Occipital lobe (tissue), 2 donors: ENCODE measurements around the gene CDC16. TPM values are rescaled to one million over a fixed set of nuclear protein-coding genes. Genes with fewer than 3 reads are reported as not detected.
"Not testable (repeated sequence)": the region's sequence is repeated elsewhere in the genome, so short reads cannot be mapped to it uniquely, and the experiment has no call there.

Experiments
- DNase-seq: peaks from one replicate; lab custom pipeline; 2025; lab: John Stamatoyannopoulos, UW
- total RNA-seq: library from RNA; depleted of rRNA; stranded (reverse); fragments of >200 nt; gene quantifications from one replicate; pipeline ENCODE4 v1.2.3, GENCODE V29; 2014

Gene CDC16, protein sequence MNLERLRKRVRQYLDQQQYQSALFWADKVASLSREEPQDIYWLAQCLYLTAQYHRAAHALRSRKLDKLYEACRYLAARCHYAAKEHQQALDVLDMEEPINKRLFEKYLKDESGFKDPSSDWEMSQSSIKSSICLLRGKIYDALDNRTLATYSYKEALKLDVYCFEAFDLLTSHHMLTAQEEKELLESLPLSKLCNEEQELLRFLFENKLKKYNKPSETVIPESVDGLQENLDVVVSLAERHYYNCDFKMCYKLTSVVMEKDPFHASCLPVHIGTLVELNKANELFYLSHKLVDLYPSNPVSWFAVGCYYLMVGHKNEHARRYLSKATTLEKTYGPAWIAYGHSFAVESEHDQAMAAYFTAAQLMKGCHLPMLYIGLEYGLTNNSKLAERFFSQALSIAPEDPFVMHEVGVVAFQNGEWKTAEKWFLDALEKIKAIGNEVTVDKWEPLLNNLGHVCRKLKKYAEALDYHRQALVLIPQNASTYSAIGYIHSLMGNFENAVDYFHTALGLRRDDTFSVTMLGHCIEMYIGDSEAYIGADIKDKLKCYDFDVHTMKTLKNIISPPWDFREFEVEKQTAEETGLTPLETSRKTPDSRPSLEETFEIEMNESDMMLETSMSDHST
- total RNA-seq, result 49.4 TPM

DNA sequence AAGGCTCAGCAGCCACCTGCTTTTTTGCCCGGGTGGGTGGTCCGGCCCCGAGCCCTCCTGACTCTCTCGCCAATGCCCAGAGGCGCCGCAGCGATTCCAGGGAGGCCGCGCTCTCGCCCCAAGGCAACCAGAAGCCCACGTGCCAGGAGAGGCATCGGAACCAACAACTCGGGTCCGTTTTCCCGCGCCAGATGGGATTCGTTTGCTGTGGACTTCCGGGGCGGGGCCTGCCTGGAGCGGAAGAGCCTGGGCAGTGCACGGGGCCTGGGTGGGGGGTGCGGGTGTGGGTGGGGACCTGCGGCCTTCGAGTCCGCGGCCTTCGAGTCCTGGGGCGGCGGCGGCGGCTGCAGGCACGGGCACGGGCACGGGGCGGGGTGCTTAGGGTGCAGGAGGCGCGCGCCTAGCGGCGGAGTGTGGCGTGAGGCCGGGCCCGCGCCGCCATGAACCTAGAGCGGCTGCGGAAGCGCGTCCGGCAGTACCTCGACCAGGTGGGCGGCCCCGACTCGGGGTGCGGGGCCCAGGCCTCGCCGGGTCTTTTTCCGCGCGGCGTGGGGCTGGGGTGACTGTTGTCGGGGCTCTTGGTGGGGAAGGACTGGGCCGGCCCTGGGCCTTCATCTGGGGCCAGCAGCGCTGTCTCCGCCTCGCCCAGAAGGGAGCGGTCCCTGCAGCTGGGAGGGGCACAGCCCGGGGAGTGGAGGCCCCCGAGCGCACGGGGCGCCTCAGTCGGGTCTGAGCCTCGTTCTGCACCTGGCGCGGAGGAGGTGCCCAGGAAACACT is at the start of gene CDC16:
CDC16 (plus strand) TSS at position 253 of the 777 bp plus-strand sequence; CDS start at position 441, 188 bp downstream.
- DNase-seq, result peak; percentile 90

DNA sequence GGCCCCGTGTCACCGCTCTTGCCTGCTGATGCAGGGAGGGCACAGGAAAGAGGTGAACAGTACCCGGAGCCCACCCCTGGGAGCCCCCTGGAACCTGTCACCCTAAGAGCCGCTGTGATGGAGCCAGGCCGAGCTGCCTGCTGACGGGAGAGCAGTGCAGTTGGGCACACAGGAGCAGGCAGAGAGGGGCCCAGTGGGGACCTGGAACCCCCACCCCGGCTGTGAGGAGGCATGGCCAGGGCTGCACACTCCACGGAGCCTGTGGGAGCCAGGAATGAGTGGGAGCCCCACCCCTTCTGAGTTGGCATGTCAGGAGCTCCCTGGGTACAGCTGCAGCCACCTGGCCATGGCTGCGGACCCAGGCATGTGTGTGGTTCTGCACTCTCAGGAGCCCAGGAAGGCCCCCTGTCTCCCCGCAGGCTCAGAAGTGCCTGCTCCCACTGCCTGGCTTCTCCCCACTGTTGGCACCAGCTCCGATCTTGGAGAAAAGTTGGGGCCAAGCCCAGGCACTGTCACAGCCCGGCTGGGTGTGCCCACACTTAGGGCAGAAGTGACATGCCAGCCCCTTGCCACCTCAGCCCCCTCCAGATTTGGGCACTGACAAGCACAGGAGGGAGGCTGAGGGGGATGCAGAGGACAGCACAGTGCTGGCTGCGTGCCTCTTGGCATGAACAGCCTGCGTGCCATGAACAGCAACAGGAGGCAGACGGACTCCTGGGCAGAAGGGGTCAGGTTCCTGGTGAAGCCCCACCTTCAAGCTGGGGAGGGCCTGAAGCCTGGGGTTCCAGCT is 49.3 kb upstream of the CDC16 start:
- no peak for DNase-seq

DNA sequence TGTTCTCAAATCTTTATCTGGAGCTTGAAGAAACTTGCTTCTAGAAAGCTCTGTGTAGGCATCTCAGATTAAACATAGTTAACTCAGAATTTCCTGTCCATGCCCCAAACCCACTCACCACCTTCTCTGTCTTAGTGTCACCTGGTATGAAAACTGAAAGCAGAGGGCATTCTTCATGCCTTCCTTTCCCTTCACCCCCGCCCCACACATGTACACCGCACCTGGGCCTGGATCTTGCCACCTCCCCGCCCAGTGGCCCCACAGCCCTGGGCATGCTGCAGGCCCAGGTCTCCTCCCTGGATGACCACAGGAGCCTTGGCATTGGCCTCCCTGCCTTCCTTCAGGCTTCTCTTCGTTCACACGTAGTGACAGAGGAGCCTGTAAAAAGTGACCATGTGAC is 39.8 kb upstream of the CDC16 start:
- no peak for DNase-seq

DNA sequence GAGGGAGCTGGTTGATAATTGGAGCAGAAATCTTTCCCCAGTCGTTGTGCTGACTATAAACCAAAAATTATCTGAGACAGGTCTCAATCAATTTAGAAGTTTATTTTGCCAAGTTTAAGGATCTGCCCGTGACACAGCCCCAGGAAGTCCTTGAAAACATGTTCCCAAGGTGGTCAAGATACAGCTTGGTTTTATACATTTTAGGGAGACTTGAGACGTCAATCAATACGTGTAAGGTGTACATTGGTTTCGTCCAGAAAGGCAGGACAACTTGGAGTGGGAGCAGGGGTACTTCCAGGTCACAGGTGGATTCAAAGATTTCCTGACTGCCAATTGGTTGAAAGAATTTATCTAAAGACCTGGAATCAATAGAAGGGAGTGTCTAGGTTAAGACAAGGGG is 38.1 kb upstream of the CDC16 start:
- DNase-seq, result no peak

DNA sequence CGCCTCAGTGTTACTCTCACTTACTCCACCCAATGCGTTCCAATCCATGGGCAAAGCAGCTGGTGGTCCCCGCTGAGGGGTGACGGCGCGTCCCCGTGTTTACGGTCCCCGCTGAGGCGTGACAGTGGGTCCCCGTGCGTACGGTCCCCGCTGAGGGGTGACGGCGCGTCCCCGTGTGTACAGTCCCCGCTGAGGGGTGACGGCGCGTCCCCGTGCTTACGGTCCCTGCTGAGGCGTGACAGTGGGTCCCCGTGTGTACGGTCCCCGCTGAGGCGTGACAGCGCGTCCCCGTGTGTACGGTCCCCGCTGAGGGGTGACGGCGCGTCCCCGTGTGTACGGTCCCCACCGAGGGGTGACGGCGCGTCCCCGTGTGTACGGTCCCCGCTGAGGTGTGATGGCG is 36.1 kb upstream of the CDC16 start:
- DNase-seq, result no peak

DNA sequence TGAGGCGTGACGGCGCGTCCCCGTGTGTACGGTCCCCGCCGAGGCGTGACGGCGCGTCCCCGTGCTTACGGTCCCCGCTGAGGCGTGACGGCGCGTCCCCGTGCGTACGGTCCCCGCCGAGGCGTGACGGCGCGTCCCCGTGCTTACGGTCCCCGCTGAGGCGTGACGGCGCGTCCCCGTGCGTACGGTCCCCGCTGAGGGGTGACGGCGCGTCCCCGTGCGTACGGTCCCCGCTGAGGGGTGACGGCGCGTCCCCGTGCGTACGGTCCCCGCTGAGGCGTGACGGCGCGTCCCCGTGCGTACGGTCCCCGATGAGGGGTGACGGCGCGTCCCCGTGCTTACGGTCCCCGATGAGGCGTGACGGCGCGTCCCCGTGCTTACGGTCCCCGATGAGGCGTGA is 35.2 kb upstream of the CDC16 start:
- DNase-seq, result not testable (repeated sequence)

DNA sequence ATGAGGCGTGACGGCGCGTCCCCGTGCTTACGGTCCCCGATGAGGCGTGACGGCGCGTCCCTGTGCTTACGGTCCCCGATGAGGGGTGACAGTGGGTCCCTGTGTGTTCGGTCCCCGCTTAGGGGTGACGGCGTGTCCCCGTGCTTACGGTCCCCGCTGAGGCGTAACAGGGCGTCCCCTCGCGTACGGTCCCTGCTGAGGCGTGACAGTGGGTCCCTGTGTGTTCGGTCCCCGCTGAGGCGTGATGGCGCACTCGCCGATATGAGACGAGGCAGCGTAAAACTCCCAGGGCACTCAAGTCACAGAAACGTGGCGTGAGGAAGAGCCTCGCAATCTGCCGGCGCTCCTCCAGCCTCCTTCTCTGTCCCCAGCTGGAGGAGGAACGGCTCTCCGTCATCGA is 34.7 kb upstream of the CDC16 start:
- no peak for DNase-seq

DNA sequence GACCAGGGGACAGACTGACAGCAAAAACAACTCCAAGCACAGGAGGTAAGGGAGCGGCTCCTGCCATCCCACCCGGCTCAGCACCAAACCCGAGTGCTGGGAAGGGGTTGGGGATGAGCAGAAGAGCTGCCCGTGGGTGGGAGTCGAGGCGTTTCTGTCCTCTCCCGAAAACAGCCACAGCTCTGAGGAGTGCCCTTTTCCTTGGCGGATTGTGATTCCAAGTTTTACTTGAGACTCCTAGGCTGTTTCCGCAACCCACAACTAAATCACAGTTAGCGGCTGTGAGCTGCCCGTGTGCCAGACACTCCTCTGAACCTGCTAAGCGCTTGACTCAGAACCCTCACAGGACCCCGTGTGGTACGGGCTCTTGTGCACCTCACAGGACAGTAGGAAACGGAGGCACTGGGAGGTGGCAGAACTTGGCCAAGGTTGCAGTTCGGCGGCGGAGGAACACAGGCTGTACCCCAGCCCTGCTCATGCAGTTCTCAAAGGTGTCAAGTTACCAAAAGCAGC is 34.2 kb upstream of the CDC16 start:
- no peak for DNase-seq

DNA sequence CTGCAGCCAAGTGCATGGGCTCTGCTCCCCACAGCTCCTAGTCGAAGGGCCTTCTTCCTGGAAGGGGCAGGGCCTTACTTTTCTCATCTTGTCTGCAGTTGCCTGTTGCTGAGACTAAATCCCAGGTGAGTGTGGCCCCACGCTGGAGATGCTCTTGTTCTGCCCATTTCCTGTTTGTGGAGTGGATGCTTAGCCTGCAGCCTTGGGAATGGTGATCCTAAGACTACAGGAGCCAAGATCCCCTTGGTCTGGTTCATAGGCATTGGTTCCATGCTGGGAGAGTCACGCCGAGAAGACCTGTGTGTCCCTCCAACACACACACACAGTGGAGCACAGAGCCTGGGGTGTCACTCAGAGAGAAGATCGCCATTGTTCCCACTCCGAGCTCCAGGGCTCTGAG is 32.1 kb upstream of the CDC16 start:
- no peak for DNase-seq

DNA sequence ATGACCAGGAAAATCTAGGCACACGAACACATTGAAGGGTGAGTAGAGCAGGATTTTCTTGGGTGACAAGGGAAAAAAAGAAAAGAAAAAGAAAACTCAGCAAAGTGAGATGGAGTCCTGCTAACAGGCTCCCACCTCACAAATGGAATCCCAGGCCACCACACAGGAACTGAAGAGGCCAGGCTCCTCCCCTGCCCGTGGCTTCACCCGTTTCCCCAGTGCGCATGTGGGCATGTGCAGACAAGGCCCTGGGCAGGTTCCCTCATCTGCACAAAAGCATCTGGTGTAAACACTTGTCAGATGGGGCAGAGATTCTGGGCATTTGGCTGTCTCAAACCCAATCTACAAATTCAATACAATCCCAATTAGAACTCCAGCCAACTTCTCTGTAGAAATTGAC is 31.2 kb upstream of the CDC16 start:
- DNase-seq, result no peak

DNA sequence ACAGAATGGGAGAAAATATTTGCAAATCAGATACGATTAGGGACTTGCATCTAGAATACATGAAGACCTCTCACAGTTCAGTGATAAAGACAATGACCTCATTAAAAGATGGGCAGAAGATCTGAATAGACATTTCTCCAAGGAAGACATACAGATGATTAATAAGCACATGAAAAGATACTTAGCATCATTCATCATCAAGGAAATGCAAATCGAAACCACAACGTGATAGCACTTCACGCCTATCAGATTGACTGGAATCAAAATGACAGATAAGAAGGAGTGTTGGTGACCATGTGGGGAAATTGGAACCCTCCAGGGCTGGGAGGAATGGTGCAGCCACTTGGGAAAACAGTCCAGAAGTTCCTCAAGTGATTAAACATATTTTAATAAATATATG is 29.8 kb upstream of the CDC16 start:
- DNase-seq, result no peak

DNA sequence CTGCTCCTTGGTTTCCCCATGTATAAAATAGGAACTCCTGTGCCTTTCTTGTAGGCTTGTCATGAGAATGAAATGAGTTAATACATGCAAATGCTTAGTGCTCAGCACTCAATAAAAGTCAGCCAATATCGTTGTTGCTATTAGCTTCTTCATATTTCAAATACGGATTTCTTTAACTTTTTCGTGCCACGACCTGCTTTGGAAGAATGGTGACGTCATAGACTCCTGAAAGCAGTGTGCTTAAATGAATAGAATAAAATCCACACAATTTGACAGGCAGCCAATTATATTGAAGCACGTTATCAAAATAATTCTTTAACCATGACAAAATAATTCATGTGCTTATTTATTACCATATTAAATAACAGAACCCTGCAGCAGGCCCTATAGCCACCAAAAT is 26.6 kb upstream of the CDC16 start:
- DNase-seq, result no peak

DNA sequence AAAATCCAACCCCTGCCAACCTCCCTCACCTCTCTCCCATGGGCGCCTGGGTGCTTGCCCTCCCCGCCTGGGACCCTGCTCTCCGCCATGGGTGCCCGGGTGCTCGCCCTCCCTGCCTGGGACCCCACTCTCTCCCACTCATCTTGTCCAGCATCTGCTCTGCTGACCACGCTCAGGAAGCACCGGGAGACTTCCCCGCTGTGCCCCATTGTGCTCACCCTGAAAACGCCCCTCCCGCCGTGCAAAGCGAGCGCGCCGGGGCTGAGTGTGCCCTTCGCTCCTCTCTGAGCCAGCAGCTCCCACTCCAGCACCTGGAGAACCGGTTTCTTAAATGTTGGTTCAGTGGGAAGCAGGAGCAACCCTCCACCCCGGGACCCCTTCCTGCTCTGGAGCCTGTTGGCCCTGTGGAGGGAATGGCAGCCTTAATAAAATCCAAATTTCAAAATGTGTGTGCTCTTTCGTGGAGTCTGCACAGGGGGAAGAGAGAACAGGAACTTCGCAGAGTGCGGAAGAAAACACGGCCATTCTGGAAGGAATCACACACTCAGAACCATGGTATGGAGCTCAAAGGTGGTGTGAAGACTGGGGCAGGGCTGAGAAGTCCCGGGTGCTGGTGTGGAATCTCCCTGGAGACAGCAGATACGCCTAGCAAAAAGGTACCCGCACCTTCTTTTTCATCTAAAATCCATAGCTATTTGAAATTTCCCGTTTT is 23.1 kb upstream of the CDC16 start:
- no peak for DNase-seq

DNA sequence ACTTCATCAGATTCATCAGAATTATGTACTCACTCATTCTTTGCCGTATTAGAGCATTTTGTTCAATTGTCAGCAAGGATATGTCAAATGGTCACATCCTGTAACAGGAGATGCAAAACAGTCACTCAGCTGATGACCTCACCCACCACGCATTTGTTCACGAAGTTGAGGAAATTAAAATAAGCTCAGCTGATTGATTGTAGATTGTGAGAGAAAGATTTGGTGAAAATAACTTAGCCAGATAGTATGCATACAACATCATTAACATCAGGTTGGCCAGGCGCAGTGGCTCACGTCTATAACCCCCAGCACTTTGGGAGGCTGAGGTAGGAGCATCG is 22.6 kb upstream of the CDC16 start:
- no peak for DNase-seq

DNA sequence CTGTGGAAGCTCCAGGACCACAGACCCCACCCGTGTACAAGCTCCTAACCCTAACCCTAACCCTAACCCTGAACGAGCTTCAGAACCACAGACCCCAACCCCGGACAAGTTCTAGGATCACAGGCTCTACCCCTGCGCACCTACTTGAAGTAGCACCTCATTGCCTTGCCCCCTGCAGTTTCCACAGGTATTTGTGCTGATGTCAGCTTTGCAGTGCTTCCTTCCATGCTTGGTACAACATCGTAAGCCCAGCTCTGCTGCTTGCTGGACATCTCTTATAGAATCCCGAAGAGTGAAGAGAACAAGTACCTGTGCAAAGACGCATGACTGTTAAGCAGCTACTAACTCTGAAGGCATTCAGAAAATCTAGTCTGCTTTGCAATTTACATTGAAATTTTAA is 20.7 kb upstream of the CDC16 start:
- DNase-seq, result no peak

DNA sequence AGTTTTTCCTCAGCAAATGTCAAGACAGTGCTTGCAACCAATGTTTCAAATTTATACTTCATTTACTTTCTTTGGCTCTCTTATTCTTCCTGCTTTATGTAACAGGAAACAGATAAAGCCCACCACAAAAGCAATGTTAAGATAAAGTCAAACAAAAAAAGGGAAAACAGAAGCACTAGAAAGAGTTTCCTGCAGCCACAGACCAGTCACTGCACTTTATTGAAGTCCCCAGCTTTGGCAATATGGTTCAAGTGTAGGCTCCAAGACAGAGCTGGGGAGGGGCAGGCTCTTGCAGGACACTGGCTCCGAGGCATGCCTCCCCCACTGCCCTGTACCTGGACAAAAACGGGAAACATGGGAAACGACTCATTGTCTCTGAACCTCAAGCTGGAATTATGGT is 15.3 kb upstream of the CDC16 start:
- DNase-seq, result no peak

DNA sequence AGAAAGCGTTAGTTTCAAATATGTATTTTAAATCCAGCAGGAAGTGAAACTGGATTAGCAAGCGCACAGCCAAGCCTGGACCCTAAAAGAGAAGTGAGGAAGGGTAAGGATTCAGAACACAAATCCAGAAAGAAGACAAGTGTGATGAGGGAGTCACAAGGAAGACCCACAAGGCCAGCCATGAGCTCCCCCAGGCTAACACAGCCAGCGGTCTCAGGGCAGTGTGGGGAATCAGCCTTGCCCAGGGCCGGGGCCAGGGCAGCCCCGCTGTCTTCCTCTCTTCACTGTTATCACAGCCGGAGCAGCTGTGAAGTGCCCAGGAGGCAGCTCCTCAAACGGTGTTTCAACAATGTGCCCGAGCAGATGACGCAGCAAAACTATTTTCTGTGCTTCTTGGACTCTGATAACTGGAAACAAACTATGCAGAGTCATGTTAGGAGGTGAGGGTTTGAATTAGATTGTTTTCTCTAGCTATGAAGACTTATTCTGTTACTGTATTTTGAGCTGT is 12.2 kb upstream of the CDC16 start:
- DNase-seq, result no peak

DNA sequence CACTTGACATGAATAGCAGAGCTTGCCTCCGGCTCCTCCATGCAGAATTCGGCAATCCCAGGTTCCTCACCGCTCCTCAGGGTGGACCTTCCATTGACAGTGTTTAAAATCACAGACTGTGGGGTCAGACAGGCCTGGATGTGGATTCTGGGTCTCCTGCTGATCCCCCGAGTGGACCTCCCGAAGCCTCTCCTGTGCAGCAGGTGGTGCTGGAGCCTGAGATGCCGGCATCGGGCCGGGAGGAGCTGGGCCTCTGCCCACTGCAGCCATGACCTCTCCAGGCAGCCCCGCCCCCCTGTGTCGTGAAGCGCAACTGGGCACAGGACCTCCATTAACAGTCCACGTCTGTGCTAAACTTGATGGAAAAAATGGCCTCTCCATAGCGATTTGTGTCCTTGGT is 10.5 kb upstream of the CDC16 start:
- DNase-seq, result no peak

DNA sequence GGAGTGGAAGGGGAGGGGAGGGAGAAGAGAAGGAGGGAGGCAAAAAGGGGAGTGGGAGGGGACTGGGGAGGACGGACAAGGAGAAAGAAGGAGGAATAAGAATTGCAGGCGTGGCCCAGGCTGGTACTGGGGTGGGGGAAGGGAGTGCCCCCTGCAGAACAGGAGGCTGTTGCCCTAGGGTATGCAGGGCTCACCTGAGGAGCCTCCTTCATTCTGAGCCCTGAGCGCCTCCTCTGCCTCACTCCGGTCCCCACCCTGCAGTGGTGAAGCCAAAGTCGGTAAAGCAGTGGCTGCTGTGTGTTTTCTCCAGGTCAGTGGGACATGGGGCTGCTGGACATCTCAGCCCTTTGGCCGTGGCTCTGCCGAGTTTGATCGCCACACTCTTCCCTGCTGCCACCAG is 9.1 kb upstream of the CDC16 start:
- no peak for DNase-seq

DNA sequence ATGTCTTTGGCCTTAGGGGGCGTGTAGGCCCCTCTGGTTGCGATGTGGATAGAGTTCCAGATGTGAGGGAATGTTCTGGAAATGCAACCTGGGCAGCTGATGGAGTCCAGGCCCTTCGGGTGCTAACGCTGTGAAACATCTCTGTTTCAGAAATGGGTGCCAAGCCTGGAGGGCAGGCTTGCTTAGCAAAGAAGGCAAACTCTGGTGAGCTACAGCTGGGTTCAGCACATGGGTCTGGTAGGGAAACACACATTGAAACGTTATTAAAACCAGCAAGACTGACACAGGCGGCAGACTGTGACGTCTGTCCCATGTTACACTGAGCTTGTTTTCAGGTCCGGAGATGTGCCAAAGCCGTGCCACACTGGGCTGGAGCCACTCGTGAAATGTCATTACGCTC is 8.6 kb upstream of the CDC16 start:
- no peak for DNase-seq
